ENCODE results near the gene LHX3. TPM values are rescaled to one million over a fixed set of nuclear protein-coding genes. Genes with fewer than 3 reads are reported as not detected.
"Not testable (repeated sequence)": the region's sequence is repeated elsewhere in the genome, so short reads cannot be mapped to it uniquely, and the experiment has no call there.

LHX3 gene
- polyA plus RNA-seq, 4 donors, result not detected

GRCh38 chr9:136242248-136242647, 37.3 kb upstream of the LHX3 start:
- DNase-seq (ENCODE audit: low read depth in 4 of 4, low spot score in 3 of 4), result no peak

GRCh38 chr9:136241542-136241941, 36.6 kb upstream of the LHX3 start:
- no peak for DNase-seq (ENCODE audit: low read depth in 4 of 4, low spot score in 3 of 4)

- no peak for DNase-seq (ENCODE audit: low read depth in 4 of 4, low spot score in 3 of 4)
These were observed 36.0 kb upstream of the LHX3 start for GRCh38 chr9:136240941-136241340.

- no peak for DNase-seq (ENCODE audit: low read depth in 4 of 4, low spot score in 3 of 4)
These were observed 35.0 kb upstream of the LHX3 start for GRCh38 chr9:136239983-136240330.

- no peak for DNase-seq (ENCODE audit: low read depth in 4 of 4, low spot score in 3 of 4)
These were observed 34.4 kb upstream of the LHX3 start for GRCh38 chr9:136239135-136239982.

- DNase-seq (ENCODE audit: low read depth in 4 of 4, low spot score in 3 of 4), result no peak
These were observed 33.4 kb upstream of the LHX3 start for GRCh38 chr9:136238342-136238732.

- no peak for DNase-seq (ENCODE audit: low read depth in 4 of 4, low spot score in 3 of 4)
These were observed 32.8 kb upstream of the LHX3 start for GRCh38 chr9:136237486-136238341.

- not testable (repeated sequence) for DNase-seq (ENCODE audit: low read depth in 4 of 4, low spot score in 3 of 4)
These were observed 31.8 kb upstream of the LHX3 start for GRCh38 chr9:136236471-136237410.

GRCh38 chr9:136235709-136236455, 31.0 kb upstream of the LHX3 start:
- DNase-seq (ENCODE audit: low read depth in 4 of 4, low spot score in 3 of 4), result no peak

GRCh38 chr9:136235171-136235570, 30.2 kb upstream of the LHX3 start:
- DNase-seq (ENCODE audit: low read depth in 4 of 4, low spot score in 3 of 4), result no peak

- no peak for DNase-seq (ENCODE audit: low read depth in 4 of 4, low spot score in 3 of 4)
These were observed 29.7 kb upstream of the LHX3 start for GRCh38 chr9:136234597-136234996.

- no peak for DNase-seq (ENCODE audit: low read depth in 4 of 4, low spot score in 3 of 4)
These were observed 28.9 kb upstream of the LHX3 start for GRCh38 chr9:136233868-136234267.

- no peak for DNase-seq (ENCODE audit: low read depth in 4 of 4, low spot score in 3 of 4)
These were observed 28.5 kb upstream of the LHX3 start for GRCh38 chr9:136233411-136233810.

- no peak for DNase-seq (ENCODE audit: low read depth in 4 of 4, low spot score in 3 of 4)
These were observed 28.0 kb upstream of the LHX3 start for GRCh38 chr9:136232969-136233368.

- DNase-seq (ENCODE audit: low read depth in 4 of 4, low spot score in 3 of 4), result no peak
These were observed 26.8 kb upstream of the LHX3 start for GRCh38 chr9:136231478-136232297.

GRCh38 chr9:136230773-136231172, 25.8 kb upstream of the LHX3 start:
- no peak for DNase-seq (ENCODE audit: low read depth in 4 of 4, low spot score in 3 of 4)

- no peak for DNase-seq (ENCODE audit: low read depth in 4 of 4, low spot score in 3 of 4)
These were observed 25.4 kb upstream of the LHX3 start for GRCh38 chr9:136230365-136230764.

- DNase-seq (ENCODE audit: low read depth in 4 of 4, low spot score in 3 of 4), result no peak
These were observed 24.5 kb upstream of the LHX3 start for GRCh38 chr9:136229096-136230065.
